ENCODE measurements around the gene PTCH2.

The PTCH2 gene

GRCh38 chr1:44776730-44777068 lies 66.4 kb downstream of the PTCH2 start:
- DNase-seq = no peak

DNA sequence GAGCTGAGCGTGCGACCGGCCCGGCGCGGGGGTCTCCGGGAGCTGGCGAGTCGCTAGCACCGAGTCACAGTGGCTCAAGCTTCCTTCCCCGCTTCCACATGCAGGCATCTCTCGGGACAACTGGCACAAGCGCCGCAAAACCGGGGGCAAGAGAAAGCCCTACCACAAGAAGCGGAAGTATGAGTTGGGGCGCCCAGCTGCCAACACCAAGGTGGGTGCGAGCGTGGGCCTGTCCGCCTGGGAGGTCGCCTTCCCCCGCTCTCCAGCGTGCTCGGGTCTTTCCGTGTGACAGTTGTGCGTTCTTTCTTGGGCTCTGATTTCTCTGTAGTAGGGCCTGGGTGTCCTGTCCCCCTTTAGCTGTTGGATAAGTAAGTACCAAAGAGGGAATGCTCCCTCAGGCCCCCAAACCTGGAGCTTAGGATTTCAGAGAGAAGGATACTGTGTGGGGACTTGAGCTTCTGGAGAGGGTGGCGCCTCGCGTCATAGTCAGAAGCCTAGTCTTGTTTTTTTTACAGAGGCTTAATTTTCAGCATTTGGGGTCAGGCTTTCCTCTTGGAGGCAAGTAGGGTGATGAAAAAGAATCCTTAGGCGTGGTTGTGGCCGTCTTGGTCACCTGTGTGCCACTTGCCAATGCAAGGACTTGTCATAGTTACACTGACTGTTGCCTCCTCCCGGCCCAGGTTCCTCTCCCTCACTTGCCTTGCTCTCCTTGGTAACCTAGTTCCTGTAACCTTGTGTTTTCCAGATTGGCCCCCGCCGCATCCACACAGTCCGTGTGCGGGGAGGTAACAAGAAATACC lies 66.9 kb downstream of the PTCH2 start:
- no peak for DNase-seq

- DNase-seq = peak; percentile 87
These were observed 67.7 kb downstream of the PTCH2 start, which contains the start of gene RPS8 for GRCh38 chr1:44775078-44775929. TSS of gene RPS8 (plus strand) at chr1:44775540. CDS start at chr1:44775597, 57 bp downstream.
